Stimulated activated CD4-positive, alpha-beta T cell treated with anti-CD3 and anti-CD28 coated beads, Interleukin-2, amount 100 ng/mL, for 24 hours (primary cell): Measurements from ENCODE around the gene EFCAB10.
"Not testable (repeated sequence)": the region's sequence is repeated elsewhere in the genome, so short reads cannot be mapped to it uniquely, and the experiment has no call there.

ENCODE experiments used
- DNase-seq, 2 donors: peaks; one replicate each; pipeline ENCODE4 v3.0.0-alpha.2; 2020

EFCAB10 gene

GRCh38 chr7:105530126-105530525 is 51.2 kb downstream of the EFCAB10 start:
- DNase-seq = no peak

GRCh38 chr7:105527737-105528136 is 53.6 kb downstream of the EFCAB10 start:
- not testable (repeated sequence) for DNase-seq

GRCh38 chr7:105524840-105525239 is 56.5 kb downstream of the EFCAB10 start:
- DNase-seq = no peak

GRCh38 chr7:105524423-105524822 is 56.9 kb downstream of the EFCAB10 start:
- not testable (repeated sequence) for DNase-seq

GRCh38 chr7:105521717-105522463 is 59.4 kb downstream of the EFCAB10 start, which contains the start of gene PUS7:
PUS7 (minus strand) TSS chr7:105522271; CDS start chr7:105508512, 13,759 bp downstream.
- peak; percentile 82 to 88 for DNase-seq

- DNase-seq = peak; percentile 58 to 70
Observed at GRCh38 chr7:105521027-105521716, 60.1 kb downstream of the EFCAB10 start.

GRCh38 chr7:105520620-105521019 is 60.7 kb downstream of the EFCAB10 start:
- not testable (repeated sequence) for DNase-seq

GRCh38 chr7:105519353-105519752 is 61.9 kb downstream of the EFCAB10 start:
- DNase-seq = no peak

GRCh38 chr7:105515610-105516009 is 65.7 kb downstream of the EFCAB10 start:
- DNase-seq = not testable (repeated sequence)
